Psoas muscle (tissue), 8 donors: ENCODE results near the gene CAVIN3. TPM values are rescaled to one million over a fixed set of nuclear protein-coding genes. Genes with fewer than 3 reads are reported as not detected.

Source experiments
- ATAC-seq, 4 donors: fragments of 200-7000 bp; cut with Tn5 transposase; one replicate each; pipeline ENCODE4 v1.9.1; 2020; ENCODE audit warnings: moderate library complexity in 3 of 4, mild to moderate bottlenecking in 2 of 4
- DNase-seq, 2 donors: peaks; one replicate each; pipeline ENCODE4 v3.0.0-alpha.2; 2020
- H3K27ac ChIP-seq: fragments of 200-600 bp; one replicate; pipeline ENCODE4 v1.8.0; 2022
- H3K27me3 ChIP-seq, 3 donors: fragments of 200-600 bp in 1 of 3; one replicate each; pipeline versions ENCODE4 v1.6.1 to v1.8.0; 2013 to 2022; ENCODE audit warnings: low read length in 2 of 3, mild to moderate bottlenecking in 2 of 3, moderate library complexity in 1 of 3; ENCODE audit not compliant: insufficient read depth in 3 of 3
- H3K36me3 ChIP-seq, 2 donors: fragments of 200-600 bp in 1 of 2; one replicate each; pipeline versions ENCODE4 v1.6.1 to v1.8.0; 2013 to 2022; ENCODE audit warnings: low read depth in 1 of 2, mild to moderate bottlenecking in 1 of 2, moderate library complexity in 1 of 2; ENCODE audit not compliant: insufficient read depth in 1 of 2
- H3K4me1 ChIP-seq: fragments of 200-600 bp; one replicate; pipeline ENCODE4 v1.8.0; 2022
- H3K4me3 ChIP-seq: fragments of 200-600 bp; one replicate; pipeline ENCODE4 v1.8.0; 2022; ENCODE audit warnings: mild to moderate bottlenecking
- H3K9me3 ChIP-seq: fragments of 200-600 bp; one replicate; pipeline ENCODE4 v1.8.0; 2022
- WGBS, 3 donors: extraction: QIAGEN DNeasy Blood & Tissue Kit; methylation state at CpG; one replicate each; pipeline versions ENCODE4 v1.1.6 to v1.1.7; 2013; 5-methylcytosine and 5-hydroxymethylcytosine counted together
- intact Hi-C, 2 donors: fragments of 100-400 bp; cut with DNase I; formaldehyde crosslinking; loops; one replicate each; pipeline versions ENCODE4 v1.11.0 to v1.14.2; 2022
- polyA plus RNA-seq, 3 donors: library from polyadenylated mRNA; stranded (reverse); fragments of 200-250 nt; gene quantifications; one replicate each; pipeline ENCODE4 v1.2.3, GENCODE V29; 2013
- total RNA-seq, 4 donors: library from RNA; stranded (reverse); fragmentation: NEBNext Ultra II Directional in 2 of 4; extraction: Animal tissue kit (Norgen Biotek cat#: 25700) in 2 of 4; gene quantifications; one replicate each; pipeline versions ENCODE4 v1.2.1 to v1.2.4, GENCODE V29; 2021 to 2023
- TF ChIP-seq, protein P1 (sequence below): fragments of 200-600 bp; IDR thresholded peaks from one replicate; pipeline ENCODE4 v1.8.0; 2022; ENCODE audit warnings: antibody characterized with exemption
- donor health status: healthy with polysubstance abuse.
- donor health status: DM: no; HTN: no; CAD: no; lungs with moderate emphysema.
- donor health status: Bipolar disorder and iron deficiency.
- donor health status: healthy.
- donor health status: DM: yes; HTN: yes; CAD: no.
- donor health status: DM: no; HTN: no; CAD: no.
- donor health status: DM: no; HTN: no; CAD: no.
- donor health status: DM: yes; HTN: yes; CAD: no.

CAVIN3 gene
- total and polyA plus RNA-seq, 7 donors = 14.2 to 25.5 (median 21.5) TPM

DNA sequence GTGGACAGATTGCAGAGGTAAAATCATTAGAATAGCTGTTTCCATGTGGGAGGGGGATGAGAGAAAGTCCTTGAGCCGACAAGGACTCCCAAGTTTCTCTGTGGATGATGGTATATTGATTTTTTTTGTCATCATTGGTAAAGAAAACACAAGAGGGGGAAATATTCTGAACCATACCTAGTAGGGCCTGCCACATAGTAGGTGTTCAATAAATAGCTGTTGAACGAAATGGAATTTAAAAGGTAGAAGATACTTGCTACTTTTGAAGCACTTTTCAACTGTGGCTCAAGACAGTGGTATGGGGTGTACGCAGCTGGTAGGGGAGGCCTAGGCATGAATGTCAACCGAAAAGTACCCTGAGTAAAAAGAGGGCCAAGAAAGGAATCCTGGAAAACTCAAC, 2.1 kb downstream of the CAVIN3 start:
- H3K9me3 ChIP-seq = no peaks in the 10 kb centered on the region
- DNase-seq (no peak), ATAC-seq (no peak)
- 81 to 89% (median 86%) methylated on average over 4 of the region's 4 CpGs for WGBS, 3 donors
- intact Hi-C loops = loop anchor here (5.0 kb wide), 3 partner anchors 34 to 81 kb away; partner anchors contain the start of gene CNGA4 (in 1 of the 2)
- TF ChIP-seq, protein P1, sequence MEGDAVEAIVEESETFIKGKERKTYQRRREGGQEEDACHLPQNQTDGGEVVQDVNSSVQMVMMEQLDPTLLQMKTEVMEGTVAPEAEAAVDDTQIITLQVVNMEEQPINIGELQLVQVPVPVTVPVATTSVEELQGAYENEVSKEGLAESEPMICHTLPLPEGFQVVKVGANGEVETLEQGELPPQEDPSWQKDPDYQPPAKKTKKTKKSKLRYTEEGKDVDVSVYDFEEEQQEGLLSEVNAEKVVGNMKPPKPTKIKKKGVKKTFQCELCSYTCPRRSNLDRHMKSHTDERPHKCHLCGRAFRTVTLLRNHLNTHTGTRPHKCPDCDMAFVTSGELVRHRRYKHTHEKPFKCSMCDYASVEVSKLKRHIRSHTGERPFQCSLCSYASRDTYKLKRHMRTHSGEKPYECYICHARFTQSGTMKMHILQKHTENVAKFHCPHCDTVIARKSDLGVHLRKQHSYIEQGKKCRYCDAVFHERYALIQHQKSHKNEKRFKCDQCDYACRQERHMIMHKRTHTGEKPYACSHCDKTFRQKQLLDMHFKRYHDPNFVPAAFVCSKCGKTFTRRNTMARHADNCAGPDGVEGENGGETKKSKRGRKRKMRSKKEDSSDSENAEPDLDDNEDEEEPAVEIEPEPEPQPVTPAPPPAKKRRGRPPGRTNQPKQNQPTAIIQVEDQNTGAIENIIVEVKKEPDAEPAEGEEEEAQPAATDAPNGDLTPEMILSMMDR = no peak
- H3K27ac ChIP-seq = peak overlapping the region; percentile 96
- H3K4me1 ChIP-seq = peaks cover 27% of the 10 kb centered on the region
- no peaks in the 10 kb centered on the region for H3K27me3 ChIP-seq
- H3K4me3 ChIP-seq = peak overlapping the region; percentile 78
- H3K36me3 ChIP-seq = no peaks in the 10 kb centered on the region

DNA sequence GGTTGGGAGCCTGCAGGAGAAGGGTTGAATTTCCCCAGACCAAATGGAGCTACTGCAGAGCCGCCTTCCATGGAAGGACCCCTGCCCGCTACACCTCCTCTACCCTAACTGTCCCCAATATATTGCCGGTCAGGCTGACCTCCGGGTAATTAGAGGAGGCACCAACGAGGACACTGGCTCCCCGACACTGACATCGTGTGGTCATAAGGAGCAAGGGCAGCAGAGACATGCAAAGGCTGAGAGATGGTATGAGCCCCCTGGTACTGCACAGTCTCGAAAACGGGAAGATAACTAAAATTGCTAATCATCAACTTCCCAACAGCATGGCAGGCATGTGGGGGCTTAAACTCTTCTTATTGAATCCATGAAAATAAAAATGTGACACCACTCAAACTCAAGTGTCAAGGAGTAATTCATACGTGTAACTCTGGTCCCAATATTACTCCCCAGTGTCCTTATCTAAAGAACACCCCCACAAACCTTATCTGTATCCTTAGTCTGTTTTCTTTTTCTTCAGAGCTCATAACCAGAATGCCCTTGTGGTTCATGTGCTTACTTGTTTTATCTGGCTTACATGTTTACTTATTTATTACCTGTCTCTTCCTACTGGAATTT, 4.4 kb downstream of the CAVIN3 start:
- TF ChIP-seq, protein P1 = peak; percentile 87
- no peak overlapping the region for H3K27ac ChIP-seq
- H3K27me3 ChIP-seq = no peaks in the 10 kb centered on the region
- 4 to 9% (median 8%) methylated on average over 10 of the region's 10 CpGs for WGBS, 3 donors
- DNase-seq = peak; percentile 47 to 72
- peaks cover 17% of the 10 kb centered on the region for H3K4me1 ChIP-seq
- H3K9me3 ChIP-seq = no peaks in the 10 kb centered on the region
- peak overlapping the region; percentile 39 for H3K4me3 ChIP-seq
- no peaks in the 10 kb centered on the region for H3K36me3 ChIP-seq
- ATAC-seq = peak in 3 of 4 donors; percentile 46 to 50 (median 47)
- intact Hi-C loops = loop anchor here (2.0 to 5.0 kb wide), 5 partner anchors 36 to 291 kb away; partner anchors contain the start of gene CNGA4 (in 1 of the 2)

DNA sequence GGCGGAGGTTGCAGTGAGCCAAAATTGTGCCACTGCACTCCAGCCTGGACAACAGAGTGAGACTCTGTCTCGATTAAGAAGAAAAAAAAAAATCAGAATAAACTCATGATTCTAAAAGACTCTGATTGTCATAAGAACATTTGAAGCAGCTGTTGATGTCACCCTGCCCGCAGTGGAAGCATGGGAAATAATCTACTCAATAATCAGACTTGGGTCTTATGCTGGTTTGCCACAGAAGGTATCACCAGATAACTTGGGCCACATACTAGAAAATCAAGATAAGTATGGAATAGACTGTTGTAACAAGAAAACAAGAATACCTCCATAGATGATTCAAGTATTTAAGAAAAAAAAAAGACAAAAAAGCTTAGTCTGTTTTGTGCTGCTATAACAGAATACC, 8.2 kb downstream of the CAVIN3 start:
- H3K27me3 ChIP-seq = no peaks in the 10 kb centered on the region
- H3K4me1 ChIP-seq = no peaks in the 10 kb centered on the region
- intact Hi-C loops = no loop called here

DNA sequence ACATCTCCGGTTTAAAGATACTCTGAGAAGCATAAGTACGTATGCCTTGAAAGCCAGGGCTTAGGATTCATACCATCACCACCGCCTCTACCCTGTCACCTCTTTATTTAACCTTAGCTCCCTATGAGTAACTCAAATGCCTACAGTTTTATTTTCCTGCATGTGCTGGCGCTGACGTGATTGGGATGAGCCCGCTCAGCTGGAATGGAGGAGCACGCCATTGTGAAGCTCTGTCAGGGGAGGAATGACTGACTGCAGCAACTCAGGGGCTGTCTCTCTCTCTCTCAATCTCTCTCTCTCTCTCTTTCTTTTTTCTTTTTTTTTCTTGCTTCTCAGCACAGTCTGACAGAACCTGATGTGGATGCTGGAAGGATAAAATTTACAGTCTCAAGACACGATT, 12.4 kb downstream of the CAVIN3 start:
- WGBS, 3 donors = 73 to 78% (median 75%) methylated on average over 8 of the region's 8 CpGs
- H3K27me3 ChIP-seq = no peaks in the 10 kb centered on the region
- intact Hi-C loops = no loop called here
- no peak overlapping the region for H3K27ac ChIP-seq
- no peak for ATAC-seq
- TF ChIP-seq, protein P1 = no peak
- DNase-seq = no peak
- no peak overlapping the region for H3K4me3 ChIP-seq
- no peaks in the 10 kb centered on the region for H3K9me3 ChIP-seq
- no peaks in the 10 kb centered on the region for H3K36me3 ChIP-seq
- no peaks in the 10 kb centered on the region for H3K4me1 ChIP-seq

More for the DNA sequence above, 8.2 kb downstream of the CAVIN3 start:
- H3K36me3 ChIP-seq = no peaks in the 10 kb centered on the region
- no peak for ATAC-seq
- H3K9me3 ChIP-seq = no peaks in the 10 kb centered on the region
- H3K4me3 ChIP-seq = no peak overlapping the region
- no peak for DNase-seq
- 82 to 87% (median 85%) methylated on average over 3 of the region's 3 CpGs for WGBS, 3 donors
- TF ChIP-seq, protein P1 = no peak
- H3K27ac ChIP-seq = no peak overlapping the region

DNA sequence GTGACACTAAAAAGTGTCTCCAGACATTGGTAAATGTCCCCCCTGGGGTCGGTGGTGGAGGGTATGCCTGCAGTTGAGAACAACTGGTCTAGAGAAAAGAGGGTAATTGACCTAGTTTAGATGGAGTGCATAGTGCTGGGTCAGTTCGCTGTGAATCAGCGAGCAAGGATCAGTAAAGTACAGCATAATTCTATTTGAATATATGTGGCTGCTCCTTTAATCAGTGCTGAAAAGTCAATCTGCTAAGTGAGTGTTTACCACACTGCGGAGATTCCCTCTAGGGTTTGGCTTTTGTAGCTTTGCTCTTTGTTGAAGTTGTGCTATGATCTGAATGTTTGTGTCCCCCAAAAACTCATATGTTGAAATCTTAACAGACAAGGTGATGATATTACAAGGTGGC, 15.0 kb downstream of the CAVIN3 start:
- Histone ChIP-seq H3K4me3 (no peak overlapping the region), H3K36me3 (no peaks in the 10 kb centered on the region), H3K4me1 (no peaks in the 10 kb centered on the region), H3K27ac (no peak overlapping the region), H3K27me3 (no peaks in the 10 kb centered on the region), H3K9me3 (no peaks in the 10 kb centered on the region)
- WGBS, 3 donors = 65 to 72% (median 67%) methylated on average over 4 of the region's 4 CpGs
- ATAC-seq (no peak), DNase-seq (no peak)
- intact Hi-C loops = no loop called here
- TF ChIP-seq, protein P1 = no peak
